Measurements from ENCODE around the gene MAP7.
A peak's percentile ranks its signal among the peaks of the same experiment; 100 is the strongest.
"Not testable (repeated sequence)": the region's sequence is repeated elsewhere in the genome, so short reads cannot be mapped to it uniquely, and the experiment has no call there.

The MAP7 gene

GRCh38 chr6:136383268-136383937 is 166.8 kb downstream of the MAP7 start:
- no peak for DNase-seq (ENCODE audit: low read depth in 3 of 3)

- DNase-seq (ENCODE audit: low read depth in 3 of 3), result no peak
Measured at GRCh38 chr6:136382676-136383252, 167.5 kb downstream of the MAP7 start.

- no peak for DNase-seq (ENCODE audit: low read depth in 3 of 3)
Measured at GRCh38 chr6:136378888-136379287, 171.3 kb downstream of the MAP7 start.

- not testable (repeated sequence) for DNase-seq (ENCODE audit: low read depth in 3 of 3)
Measured at GRCh38 chr6:136375836-136376235, 174.4 kb downstream of the MAP7 start.

- no peak for DNase-seq (ENCODE audit: low read depth in 3 of 3)
Measured at GRCh38 chr6:136371959-136372358, 178.3 kb downstream of the MAP7 start.

GRCh38 chr6:136370988-136371728 is 179.1 kb downstream of the MAP7 start:
- DNase-seq (ENCODE audit: low read depth in 3 of 3), result no peak

GRCh38 chr6:136365776-136366354 is 184.4 kb downstream of the MAP7 start:
- peak in 1 of 3 experiments; percentile 7 for DNase-seq (ENCODE audit: low read depth in 3 of 3)

GRCh38 chr6:136362421-136363356 is 187.5 kb downstream of the MAP7 start:
- DNase-seq (ENCODE audit: low read depth in 3 of 3), result no peak

- no peak for DNase-seq (ENCODE audit: low read depth in 3 of 3)
Measured at GRCh38 chr6:136361787-136362186, 188.4 kb downstream of the MAP7 start.

- no peak for DNase-seq (ENCODE audit: low read depth in 3 of 3)
Measured at GRCh38 chr6:136360783-136361182, 189.4 kb downstream of the MAP7 start.

- no peak for DNase-seq (ENCODE audit: low read depth in 3 of 3)
Measured at GRCh38 chr6:136359851-136360250, 190.4 kb downstream of the MAP7 start.

- no peak for DNase-seq (ENCODE audit: low read depth in 3 of 3)
Measured at GRCh38 chr6:136351518-136352110, 198.6 kb downstream of the MAP7 start.

- no peak for DNase-seq (ENCODE audit: low read depth in 3 of 3)
Measured at GRCh38 chr6:136350914-136351313, 199.3 kb downstream of the MAP7 start.

GRCh38 chr6:136347847-136348246 is 202.4 kb downstream of the MAP7 start:
- DNase-seq (ENCODE audit: low read depth in 3 of 3), result no peak

- DNase-seq (ENCODE audit: low read depth in 3 of 3), result no peak
Measured at GRCh38 chr6:136345145-136345544, 205.1 kb downstream of the MAP7 start.

- no peak for DNase-seq (ENCODE audit: low read depth in 3 of 3)
Measured at GRCh38 chr6:136344420-136344819, 205.8 kb downstream of the MAP7 start.

- DNase-seq (ENCODE audit: low read depth in 3 of 3), result no peak
Measured at GRCh38 chr6:136343700-136344099, 206.5 kb downstream of the MAP7 start.

- no peak for DNase-seq (ENCODE audit: low read depth in 3 of 3)
Measured at GRCh38 chr6:136343275-136343674, 206.9 kb downstream of the MAP7 start.

GRCh38 chr6:136341967-136342366 is 208.3 kb downstream of the MAP7 start:
- DNase-seq (ENCODE audit: low read depth in 3 of 3), result no peak

- no peak for DNase-seq (ENCODE audit: low read depth in 3 of 3)
Measured at GRCh38 chr6:136341367-136341766, 208.9 kb downstream of the MAP7 start.

- DNase-seq (ENCODE audit: low read depth in 3 of 3), result no peak
Measured at GRCh38 chr6:136338486-136338885, 211.7 kb downstream of the MAP7 start.
